A549 (cell line): ENCODE measurements around the gene LST1. TPM values are rescaled to one million over a fixed set of nuclear protein-coding genes. Genes with fewer than 3 reads are reported as not detected.
A peak's percentile ranks its signal among the peaks of the same experiment; 100 is the strongest.

Experiments
- ATAC-seq, 2 experiments: fragments of 200-7000 bp in 1 of 2; fragments of >200 bp in 1 of 2; cut with Nextera tagmentation in 1 of 2; cut with Tn5 transposase in 1 of 2; 3 replicates each; pipeline versions ENCODE4 v1.8.0 to v1.9.1; 2018 to 2020; ENCODE audit warnings: mild to moderate bottlenecking in 1 of 2, moderate library complexity in 1 of 2
- CTCF ChIA-PET: fragments of 300-600 bp; sonication (Branson Sonifier 250); formaldehyde crosslinking; extraction: SDS; loops from one replicate; lab custom pipeline; 2021; ENCODE audit warnings: antibody characterized with exemption, inconsistent platforms; lab: Yijun Ruan, JAX
- POLR2A ChIA-PET: fragments of 350-600 bp; formaldehyde crosslinking; extraction: SDS; loops from one replicate; lab custom pipeline; 2021; ENCODE audit warnings: antibody characterized with exemption, inconsistent platforms; lab: Yijun Ruan, JAX
- DNase-seq, 2 experiments: peaks; one replicate each; pipeline versions ENCODE4 v3.0.0 to v3.0.0-alpha.2; 2011 to 2016; ENCODE audit warnings: low read depth in 1 of 2, low spot score in 1 of 2
- FAIRE-seq: peaks from 2 replicates; lab custom pipeline; 2011; peaks lifted over from hg19 to GRCh38; lab: Jason Lieb, UNC
- H3K27ac ChIP-seq, 2 experiments: fragments of >200 bp; sonication (Bioruptor Twin); formaldehyde crosslinking; 3 replicates each; pipeline ENCODE4 v1.5.1; 2016 to 2017
- H3K4me1 ChIP-seq: fragments of >200 bp; sonication (Bioruptor Twin); formaldehyde crosslinking; 3 replicates; pipeline ENCODE4 v1.6.1; 2016
- H3K4me2 ChIP-seq: fragments of >200 bp; sonication (Bioruptor Twin); formaldehyde crosslinking; 3 replicates; pipeline ENCODE4 v1.6.1; 2016
- H3K4me3 ChIP-seq: fragments of >200 bp; sonication (Bioruptor Twin); formaldehyde crosslinking; 3 replicates; pipeline ENCODE4 v1.5.1; 2016
- H3K9me3 ChIP-seq: fragments of >200 bp; sonication (Bioruptor Twin); formaldehyde crosslinking; 3 replicates; pipeline ENCODE4 v1.6.1; 2016
- ATOH8 ChIP-seq: fragments of 250-450 bp; sonication (Bioruptor Pico); IDR thresholded peaks from 2 replicates; pipeline ENCODE4 v1.5.0; 2020; ENCODE audit warnings: low read depth, mild to moderate bottlenecking, moderate library complexity
- BHLHE40 ChIP-seq: IDR thresholded peaks from 2 replicates; pipeline ENCODE4 v1.6.1; 2012; ENCODE audit warnings: low read depth, low read length, inconsistent platforms
- CBX8 ChIP-seq: fragments of 200-600 bp; sonication (generic); IDR thresholded peaks from 2 replicates; pipeline ENCODE4 v1.6.1; 2016
- CEBPB ChIP-seq, 2 experiments: fragments of >200 bp in 1 of 2; sonication (Bioruptor Twin) in 1 of 2; formaldehyde crosslinking in 1 of 2; IDR thresholded peaks; 2 replicates each; pipeline ENCODE4 v1.6.1; 2012 to 2016
- EHF ChIP-seq: fragments of 250-450 bp; sonication (Bioruptor Pico); IDR thresholded peaks from 2 replicates; pipeline ENCODE4 v1.5.0; 2020; ENCODE audit warnings: mild to moderate bottlenecking
- EHMT2 ChIP-seq: fragments of 200-600 bp; sonication (generic); IDR thresholded peaks from 2 replicates; pipeline ENCODE4 v1.6.1; 2016; ENCODE audit warnings: antibody characterized with exemption, low read depth, mild to moderate bottlenecking, moderate library complexity
- ESRRA ChIP-seq: fragments of 150-350 bp; IDR thresholded peaks from 2 replicates; pipeline ENCODE4 v1.6.1; 2014; ENCODE audit warnings: mild to moderate bottlenecking, low read length, borderline replicate concordance
- GATA3 ChIP-seq: IDR thresholded peaks from 2 replicates; pipeline ENCODE4 v1.6.1; 2012; ENCODE audit warnings: borderline replicate concordance
- HDAC2 ChIP-seq: fragments of 200-600 bp; sonication (generic); IDR thresholded peaks from 2 replicates; pipeline ENCODE4 v1.6.1; 2016
- HEYL ChIP-seq: fragments of 250-450 bp; sonication (Bioruptor Pico); IDR thresholded peaks from 2 replicates; pipeline ENCODE4 v1.8.0; 2021; ENCODE audit warnings: mild to moderate bottlenecking, moderate library complexity
- HOXA7 ChIP-seq: fragments of 250-450 bp; sonication (Bioruptor Pico); IDR thresholded peaks from 2 replicates; pipeline ENCODE4 v1.5.0; 2020; ENCODE audit warnings: mild to moderate bottlenecking, moderate library complexity
- JUNB ChIP-seq: fragments of >200 bp; sonication (Bioruptor Twin); formaldehyde crosslinking; IDR thresholded peaks from 2 replicates; pipeline ENCODE4 v1.6.1; 2016
- KDM5A ChIP-seq: fragments of 200-600 bp; sonication (generic); IDR thresholded peaks from 2 replicates; pipeline ENCODE4 v1.6.1; 2016; ENCODE audit warnings: antibody characterized with exemption, mild to moderate bottlenecking
- MAFK ChIP-seq: fragments of 450-650 bp; IDR thresholded peaks from 2 replicates; pipeline ENCODE4 v1.6.1; 2014; ENCODE audit not compliant: partially characterized antibody
- NFE2L2 ChIP-seq: fragments of 150-350 bp; conservative IDR thresholded peaks from 2 replicates; pipeline ENCODE4 v1.6.1; 2014; ENCODE audit warnings: low read length
- NPAS2 ChIP-seq: fragments of 250-450 bp; sonication (Bioruptor Pico); IDR thresholded peaks from 2 replicates; pipeline ENCODE4 v1.8.0; 2022; ENCODE audit warnings: mild to moderate bottlenecking, moderate library complexity, borderline replicate concordance
- NR3C1 ChIP-seq: fragments of >200 bp; sonication (Bioruptor Twin); formaldehyde crosslinking; IDR thresholded peaks from 3 replicates; pipeline ENCODE4 v1.6.1; 2017
- POLR2A ChIP-seq: IDR thresholded peaks from 2 replicates; pipeline ENCODE4 v1.6.1; 2012; ENCODE audit warnings: mild to moderate bottlenecking, low read length
- RAD21 ChIP-seq, 2 experiments: fragments of >200 bp in 1 of 2; sonication (Bioruptor Twin) in 1 of 2; formaldehyde crosslinking in 1 of 2; IDR thresholded peaks in 1 of 2; conservative IDR thresholded peaks in 1 of 2; 2 replicates in 1 of 2; 3 replicates in 1 of 2; pipeline ENCODE4 v1.6.1; 2012 to 2018; ENCODE audit warnings: inconsistent platforms in 1 of 2
- RNF2 ChIP-seq: fragments of 200-600 bp; sonication (generic); IDR thresholded peaks from 2 replicates; pipeline ENCODE4 v1.6.1; 2016; ENCODE audit warnings: low read depth, mild to moderate bottlenecking, antibody characterized with exemption, moderate library complexity, borderline replicate concordance
- SREBF2 ChIP-seq: fragments of 450-650 bp; IDR thresholded peaks from 2 replicates; pipeline ENCODE4 v1.6.1; 2014; ENCODE audit warnings: mild to moderate bottlenecking, moderate library complexity
- TP53 ChIP-seq: fragments of 250-450 bp; sonication (Bioruptor Pico); IDR thresholded peaks from 2 replicates; pipeline ENCODE4 v1.5.0; 2021; ENCODE audit warnings: mild to moderate bottlenecking, moderate library complexity
- ZNF302 ChIP-seq: fragments of 250-450 bp; sonication (Bioruptor Pico); IDR thresholded peaks from 2 replicates; pipeline ENCODE4 v1.9.0; 2021; ENCODE audit warnings: inconsistent platforms, mild to moderate bottlenecking, moderate library complexity
- WGBS: methylation state at CpG from one replicate; pipeline ENCODE4 v1.1.6; 2017; ENCODE audit errors: missing lambda C conversion rate; 5-methylcytosine and 5-hydroxymethylcytosine counted together
- polyA minus RNA-seq: library from RNA; depleted of rRNA, polyadenylated mRNA; stranded (reverse); fragments of >200 nt; gene quantifications from 2 replicates; pipeline ENCODE4 v1.2.3, GENCODE V29; 2011; rRNA and poly(A)+ RNA removed
- polyA plus RNA-seq, 4 experiments: library from polyadenylated mRNA; depleted of rRNA in 3 of 4; stranded (reverse); fragments of >200 nt; fragmentation: RNase III in 1 of 4; extraction: RNeasy Plus Mini Kit Qiagen cat#74134 plus additional on column Dnase treatment in 1 of 4; gene quantifications; 2 replicates in 3 of 4; 3 replicates in 1 of 4; pipeline ENCODE4 v1.2.3, GENCODE V29; 2011 to 2017
- TF ChIP-seq, protein P1 (sequence below): fragments of >200 bp; sonication (Bioruptor Twin); formaldehyde crosslinking; IDR thresholded peaks from 3 replicates; pipeline ENCODE4 v1.5.1; 2016
- TF ChIP-seq, protein P2 (sequence below): fragments of 250-450 bp; sonication (Bioruptor Pico); IDR thresholded peaks from 2 replicates; pipeline ENCODE4 v1.5.0; 2021; ENCODE audit warnings: mild to moderate bottlenecking, moderate library complexity, borderline replicate concordance
- TF ChIP-seq, protein P3 (sequence below): fragments of >200 bp; sonication (Bioruptor Twin); formaldehyde crosslinking; IDR thresholded peaks from 3 replicates; pipeline ENCODE4 v1.6.1; 2016
- TF ChIP-seq, protein P4 (sequence below): fragments of 150-350 bp; IDR thresholded peaks from 2 replicates; pipeline ENCODE4 v1.6.1; 2014; ENCODE audit warnings: low read depth, mild to moderate bottlenecking, low read length

The LST1 gene
- polyA plus RNA-seq (2011; rRNA removed) (0.17 and 0.19 TPM in 2 replicates), polyA plus RNA-seq (2017; fragmentation: RNase III; extraction: RNeasy Plus Mini Kit Qiagen cat#74134 plus additional on column Dnase treatment) (0.26 to 0.47 TPM in 2 of 3 replicates, not detected in the other), polyA minus RNA-seq (0.63 TPM in 1 of 2 replicates, not detected in the other)
- 0.18 TPM in 1 of 2 replicates, not detected in the other for polyA plus RNA-seq (2012; cell fraction: cytosol; rRNA removed)
- 0.05 and 0.14 TPM in 2 replicates for polyA plus RNA-seq (2012; cell fraction: nucleus; rRNA removed)

DNA sequence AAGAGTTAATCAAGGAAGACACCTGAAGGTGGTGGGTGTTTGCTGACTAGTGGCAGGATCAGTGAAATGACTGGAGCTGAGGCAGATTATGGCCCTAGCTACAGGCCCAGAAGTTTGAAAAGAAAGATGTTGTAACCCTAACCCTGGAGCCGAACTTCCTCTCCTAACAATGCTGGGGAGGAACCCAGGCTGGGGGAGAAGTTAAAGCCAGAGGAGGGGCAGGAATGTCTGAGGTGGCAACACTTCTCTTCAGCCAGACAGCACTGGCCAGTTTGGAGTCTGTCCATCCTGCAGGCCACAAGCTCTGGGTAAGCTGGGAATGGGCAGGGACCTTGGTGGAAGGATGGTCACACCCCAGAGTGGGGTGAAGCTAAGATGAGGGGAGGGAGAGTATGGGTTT lies at the start of gene LST1:
LST1 (plus strand) TSS at position 270 of the 400 bp plus-strand sequence. CDS start 1,023 bp downstream, outside the sequence.
- CTCF ChIA-PET = interaction anchor here (0.7 to 18.3 kb wide), 6 partner anchors 8 to 93 kb away, joined by 3 to 338 read pairs (median 6); partner anchors contain the start of genes ATP6V1G2, NCR3 and NFKBIL1
- H3K4me1 ChIP-seq = peaks cover 6% of the 10 kb centered on the region; the same call in 1 of the 3 replicates
- no peak for TF ChIP-seq CEBPB (IDR thresholded peaks at IDR 0.05)
- TF ChIP-seq, protein P1, sequence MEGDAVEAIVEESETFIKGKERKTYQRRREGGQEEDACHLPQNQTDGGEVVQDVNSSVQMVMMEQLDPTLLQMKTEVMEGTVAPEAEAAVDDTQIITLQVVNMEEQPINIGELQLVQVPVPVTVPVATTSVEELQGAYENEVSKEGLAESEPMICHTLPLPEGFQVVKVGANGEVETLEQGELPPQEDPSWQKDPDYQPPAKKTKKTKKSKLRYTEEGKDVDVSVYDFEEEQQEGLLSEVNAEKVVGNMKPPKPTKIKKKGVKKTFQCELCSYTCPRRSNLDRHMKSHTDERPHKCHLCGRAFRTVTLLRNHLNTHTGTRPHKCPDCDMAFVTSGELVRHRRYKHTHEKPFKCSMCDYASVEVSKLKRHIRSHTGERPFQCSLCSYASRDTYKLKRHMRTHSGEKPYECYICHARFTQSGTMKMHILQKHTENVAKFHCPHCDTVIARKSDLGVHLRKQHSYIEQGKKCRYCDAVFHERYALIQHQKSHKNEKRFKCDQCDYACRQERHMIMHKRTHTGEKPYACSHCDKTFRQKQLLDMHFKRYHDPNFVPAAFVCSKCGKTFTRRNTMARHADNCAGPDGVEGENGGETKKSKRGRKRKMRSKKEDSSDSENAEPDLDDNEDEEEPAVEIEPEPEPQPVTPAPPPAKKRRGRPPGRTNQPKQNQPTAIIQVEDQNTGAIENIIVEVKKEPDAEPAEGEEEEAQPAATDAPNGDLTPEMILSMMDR = no peak
- TF ChIP-seq, protein P2, sequence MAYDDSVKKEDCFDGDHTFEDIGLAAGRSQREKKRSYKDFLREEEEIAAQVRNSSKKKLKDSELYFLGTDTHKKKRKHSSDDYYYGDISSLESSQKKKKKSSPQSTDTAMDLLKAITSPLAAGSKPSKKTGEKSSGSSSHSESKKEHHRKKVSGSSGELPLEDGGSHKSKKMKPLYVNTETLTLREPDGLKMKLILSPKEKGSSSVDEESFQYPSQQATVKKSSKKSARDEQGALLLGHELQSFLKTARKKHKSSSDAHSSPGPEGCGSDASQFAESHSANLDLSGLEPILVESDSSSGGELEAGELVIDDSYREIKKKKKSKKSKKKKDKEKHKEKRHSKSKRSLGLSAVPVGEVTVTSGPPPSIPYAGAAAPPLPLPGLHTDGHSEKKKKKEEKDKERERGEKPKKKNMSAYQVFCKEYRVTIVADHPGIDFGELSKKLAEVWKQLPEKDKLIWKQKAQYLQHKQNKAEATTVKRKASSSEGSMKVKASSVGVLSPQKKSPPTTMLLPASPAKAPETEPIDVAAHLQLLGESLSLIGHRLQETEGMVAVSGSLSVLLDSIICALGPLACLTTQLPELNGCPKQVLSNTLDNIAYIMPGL (CRISPR knock-in tag) = no peak
- TF ChIP-seq HEYL = no peak
- TF ChIP-seq GATA3 = no peak
- TF ChIP-seq MAFK = no peak
- TF ChIP-seq, protein P3, sequence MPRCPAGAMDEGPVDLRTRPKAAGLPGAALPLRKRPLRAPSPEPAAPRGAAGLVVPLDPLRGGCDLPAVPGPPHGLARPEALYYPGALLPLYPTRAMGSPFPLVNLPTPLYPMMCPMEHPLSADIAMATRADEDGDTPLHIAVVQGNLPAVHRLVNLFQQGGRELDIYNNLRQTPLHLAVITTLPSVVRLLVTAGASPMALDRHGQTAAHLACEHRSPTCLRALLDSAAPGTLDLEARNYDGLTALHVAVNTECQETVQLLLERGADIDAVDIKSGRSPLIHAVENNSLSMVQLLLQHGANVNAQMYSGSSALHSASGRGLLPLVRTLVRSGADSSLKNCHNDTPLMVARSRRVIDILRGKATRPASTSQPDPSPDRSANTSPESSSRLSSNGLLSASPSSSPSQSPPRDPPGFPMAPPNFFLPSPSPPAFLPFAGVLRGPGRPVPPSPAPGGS = no peak
- TF ChIP-seq ATOH8 (CRISPR knock-in tag) = no peak
- TF ChIP-seq EHF (CRISPR knock-in tag) = no peak
- TF ChIP-seq NR3C1 = no peak
- TF ChIP-seq NFE2L2 = no peak
- no peak for TF ChIP-seq HDAC2
- TF ChIP-seq, protein P4, sequence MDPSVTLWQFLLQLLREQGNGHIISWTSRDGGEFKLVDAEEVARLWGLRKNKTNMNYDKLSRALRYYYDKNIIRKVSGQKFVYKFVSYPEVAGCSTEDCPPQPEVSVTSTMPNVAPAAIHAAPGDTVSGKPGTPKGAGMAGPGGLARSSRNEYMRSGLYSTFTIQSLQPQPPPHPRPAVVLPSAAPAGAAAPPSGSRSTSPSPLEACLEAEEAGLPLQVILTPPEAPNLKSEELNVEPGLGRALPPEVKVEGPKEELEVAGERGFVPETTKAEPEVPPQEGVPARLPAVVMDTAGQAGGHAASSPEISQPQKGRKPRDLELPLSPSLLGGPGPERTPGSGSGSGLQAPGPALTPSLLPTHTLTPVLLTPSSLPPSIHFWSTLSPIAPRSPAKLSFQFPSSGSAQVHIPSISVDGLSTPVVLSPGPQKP = no peak
- no peak for TF ChIP-seq RAD21 (conservative IDR thresholded peaks at IDR 0.05 in 1 of 2, IDR thresholded peaks at IDR 0.05 in 1 of 2)
- no peak for TF ChIP-seq SREBF2
- TF ChIP-seq EHMT2 = no peak
- no peak for TF ChIP-seq CBX8
- no peak for TF ChIP-seq JUNB
- TF ChIP-seq HOXA7 (CRISPR knock-in tag) = no peak
- no peak for TF ChIP-seq POLR2A
- TF ChIP-seq, all 56 proteins: peak for 0
- ATAC-seq (no peak), DNase-seq (no peak), FAIRE-seq (no peak)
- POLR2A ChIA-PET = no interaction called here
- Histone ChIP-seq H3K4me2 (no peak within 1 kb of the TSS), H3K9me3 (no peaks in the 10 kb centered on the region), H3K27ac (no peak within 1 kb of the TSS), H3K4me3 (no peak within 1 kb of the TSS)
- WGBS = 69% methylated on average over 1 of the region's 1 CpG

GRCh38 chr6:31538805-31539400 lies 47.2 kb upstream of the LST1 start:
- H3K4me3 ChIP-seq = no peak overlapping the region; the same call in 2 of the 3 replicates
- DNase-seq = no peak
- no peak overlapping the region for H3K27ac ChIP-seq
- H3K4me2 ChIP-seq = peak overlapping the region; percentile 97
- WGBS = 79% methylated on average over 6 of the region's 6 CpGs
- no peaks in the 10 kb centered on the region for H3K9me3 ChIP-seq
- H3K4me1 ChIP-seq = peaks cover 28% of the 10 kb centered on the region
- TF ChIP-seq POLR2A (no peak), ZNF302 (no peak), TP53 (no peak), BHLHE40 (no peak), KDM5A (no peak), RNF2 (no peak), NPAS2 (CRISPR knock-in tag) (no peak), HDAC2 (no peak), SREBF2 (no peak), ESRRA (no peak), NFE2L2 (no peak)
- TF ChIP-seq, protein P4 = no peak
- POLR2A ChIA-PET = no interaction called here
- no peak for FAIRE-seq
- CTCF ChIA-PET = interaction anchor here (1.1 to 1.5 kb wide), 2 partner anchors 14 to 59 kb away, joined by 4 to 5 read pairs; no protein-coding TSS in a partner anchor
- no peak for ATAC-seq
